GM10847 (cell line): ENCODE measurements around the gene ARID5B.

Source experiments
- POLR2A ChIP-seq: IDR thresholded peaks from 2 replicates; pipeline ENCODE4 v1.6.1; 2011; ENCODE audit not compliant: insufficient read length; ENCODE audit errors: extremely low read depth

The ARID5B gene

GRCh38 chr10:62048470-62048869 lies 147.0 kb downstream of the ARID5B start:
- TF ChIP-seq POLR2A, result no peak

GRCh38 chr10:62048919-62049623 lies 147.6 kb downstream of the ARID5B start:
- TF ChIP-seq POLR2A, result no peak

GRCh38 chr10:62049624-62050345 lies 148.3 kb downstream of the ARID5B start:
- TF ChIP-seq POLR2A, result no peak

GRCh38 chr10:62050346-62050892 lies 148.9 kb downstream of the ARID5B start:
- TF ChIP-seq POLR2A, result no peak

- no peak for TF ChIP-seq POLR2A
Measured at GRCh38 chr10:62050893-62051433, 149.5 kb downstream of the ARID5B start.

GRCh38 chr10:62052276-62052675 lies 150.8 kb downstream of the ARID5B start:
- TF ChIP-seq POLR2A, result no peak

GRCh38 chr10:62053860-62054259 lies 152.4 kb downstream of the ARID5B start:
- no peak for TF ChIP-seq POLR2A

GRCh38 chr10:62054408-62054807 lies 152.9 kb downstream of the ARID5B start:
- TF ChIP-seq POLR2A, result no peak

GRCh38 chr10:62054830-62055229 lies 153.3 kb downstream of the ARID5B start:
- TF ChIP-seq POLR2A, result no peak

GRCh38 chr10:62056219-62056618 lies 154.7 kb downstream of the ARID5B start:
- TF ChIP-seq POLR2A, result no peak

GRCh38 chr10:62056698-62057097 lies 155.2 kb downstream of the ARID5B start:
- TF ChIP-seq POLR2A, result no peak

GRCh38 chr10:62057359-62057758 lies 155.9 kb downstream of the ARID5B start:
- TF ChIP-seq POLR2A, result no peak

GRCh38 chr10:62057850-62058249 lies 156.4 kb downstream of the ARID5B start:
- no peak for TF ChIP-seq POLR2A

- TF ChIP-seq POLR2A, result no peak
Measured at GRCh38 chr10:62058476-62058875, 157.0 kb downstream of the ARID5B start.

- no peak for TF ChIP-seq POLR2A
Measured at GRCh38 chr10:62058896-62059216, 157.4 kb downstream of the ARID5B start.
